RPMI7951 (cell line): ENCODE data around the gene POLR1C. TPM values are rescaled to one million over a fixed set of nuclear protein-coding genes. Genes with fewer than 3 reads are reported as not detected.

Experiments
- total RNA-seq: library from RNA; depleted of rRNA; stranded (reverse); fragments of >200 nt; shearing (Covaris generic); gene quantifications from 2 replicates; pipeline ENCODE4 v1.2.3, GENCODE V29; 2014; rRNA removed

The POLR1C gene
- total RNA-seq, 1 experiment from 2014 or later = 50.7 TPM

Other genes with a start within 250 kb of the POLR1C start
- gene SLC22A7, start 218.8 kb upstream of the POLR1C start, total RNA-seq = not detected in 2 replicates
- gene CRIP3, start 208.3 kb upstream of the POLR1C start, total RNA-seq = not detected in 2 replicates
- gene ZNF318, start 147.4 kb upstream of the POLR1C start, total RNA-seq = 8.0 and 10.9 TPM in 2 replicates
- gene ABCC10, start 89.5 kb upstream of the POLR1C start, total RNA-seq = 12.0 and 12.2 TPM in 2 replicates
- gene DLK2, start 61.5 kb upstream of the POLR1C start, total RNA-seq = 0.60 and 1.5 TPM in 2 replicates
- 7.8 and 12.4 TPM in 2 replicates for gene TJAP1, start 39.5 kb upstream of the POLR1C start, total RNA-seq
- 0.10 and 0.60 TPM in 2 replicates for gene LRRC73, start 6.7 kb upstream of the POLR1C start, total RNA-seq
- gene YIPF3, start 163 bp upstream of the POLR1C start, total RNA-seq = 139 and 151 TPM in 2 replicates
- 40.2 and 48.1 TPM in 2 replicates for gene XPO5, start 58.9 kb downstream of the POLR1C start, total RNA-seq
- gene POLH, start 59.1 kb downstream of the POLR1C start, total RNA-seq = 33.6 and 38.0 TPM in 2 replicates
- 39.5 and 42.4 TPM in 2 replicates for gene GTPBP2, start 112.2 kb downstream of the POLR1C start, total RNA-seq
- 71.7 and 86.2 TPM in 2 replicates for gene MAD2L1BP, start 118.8 kb downstream of the POLR1C start, total RNA-seq
- gene RSPH9, start 127.9 kb downstream of the POLR1C start, total RNA-seq = 1.1 and 1.3 TPM in 2 replicates
- gene MRPS18A, start 170.7 kb downstream of the POLR1C start, total RNA-seq = 68.5 and 68.7 TPM in 2 replicates